Mesenchymal stem cell (in vitro differentiated cells and primary cell): ENCODE data around the gene MAPKAP1.

Source experiments
- DNase-seq: peaks from one replicate; pipeline ENCODE4 v3.0.0-alpha.2; 2013
- H2AFZ ChIP-seq: one replicate; pipeline ENCODE4 v1.6.1; 2013; ENCODE audit warnings: low read depth, mild to moderate bottlenecking, control low read depth, inconsistent platforms, low read length, moderate library complexity
- H2AK5ac ChIP-seq: 2 replicates; pipeline ENCODE4 v1.6.1; 2013; ENCODE audit warnings: low read length, moderate library complexity, mild to moderate bottlenecking, inconsistent platforms; ENCODE audit not compliant: severe bottlenecking
- H2BK120ac ChIP-seq: one replicate; pipeline ENCODE4 v1.6.1; 2013; ENCODE audit warnings: low read depth, mild to moderate bottlenecking, inconsistent platforms, low read length, moderate library complexity
- H2BK12ac ChIP-seq, 2 experiments: one replicate each; pipeline ENCODE4 v1.6.1; 2013; ENCODE audit warnings: inconsistent platforms in 2 of 2, low read length in 2 of 2, mild to moderate bottlenecking in 2 of 2, moderate library complexity in 2 of 2, control low read depth in 1 of 2
- H2BK15ac ChIP-seq: one replicate; pipeline ENCODE4 v1.6.1; 2013; ENCODE audit warnings: mild to moderate bottlenecking, low read depth, inconsistent platforms; ENCODE audit not compliant: poor library complexity, severe bottlenecking
- H2BK5ac ChIP-seq: 2 replicates; pipeline ENCODE4 v1.6.1; 2013; ENCODE audit warnings: low read depth, mild to moderate bottlenecking, low read length, control low read depth, inconsistent platforms; ENCODE audit not compliant: poor library complexity, severe bottlenecking
- H3K14ac ChIP-seq, 2 experiments: one replicate each; pipeline ENCODE4 v1.6.1; 2013; ENCODE audit warnings: inconsistent platforms in 2 of 2, low read length in 2 of 2, control low read depth in 1 of 2, mild to moderate bottlenecking in 1 of 2, moderate library complexity in 1 of 2
- H3K18ac ChIP-seq, 2 experiments: one replicate each; pipeline ENCODE4 v1.6.1; 2013; ENCODE audit warnings: inconsistent platforms in 2 of 2, low read length in 2 of 2, control low read depth in 1 of 2, low read depth in 1 of 2, mild to moderate bottlenecking in 1 of 2
- H3K23ac ChIP-seq, 2 experiments: one replicate each; pipeline ENCODE4 v1.6.1; 2013; ENCODE audit warnings: inconsistent platforms in 2 of 2, low read length in 2 of 2, mild to moderate bottlenecking in 2 of 2, moderate library complexity in 2 of 2, control low read depth in 1 of 2
- H3K27ac ChIP-seq: 2 replicates; pipeline ENCODE4 v1.5.1; 2013; ENCODE audit warnings: mild to moderate bottlenecking, moderate library complexity, low read length, control low read depth, inconsistent platforms; ENCODE audit not compliant: poor library complexity, severe bottlenecking
- H3K27me3 ChIP-seq, 2 experiments: 2 replicates each; pipeline versions ENCODE4 v1.6.1 to v1.7.0; 2013; ENCODE audit warnings: low read length in 2 of 2, mild to moderate bottlenecking in 2 of 2, moderate library complexity in 2 of 2, control low read depth in 1 of 2, inconsistent platforms in 1 of 2; ENCODE audit not compliant: control insufficient read depth in 1 of 2, insufficient read depth in 1 of 2
- H3K36me3 ChIP-seq, 2 experiments: 2 replicates each; pipeline versions ENCODE4 v1.6.1 to v1.7.0; 2013; ENCODE audit warnings: low read length in 2 of 2, control low read depth in 1 of 2, inconsistent platforms in 1 of 2, low read depth in 1 of 2, mild to moderate bottlenecking in 1 of 2; ENCODE audit not compliant: insufficient read depth in 2 of 2, control insufficient read depth in 1 of 2
- H3K4ac ChIP-seq, 2 experiments: one replicate each; pipeline ENCODE4 v1.6.1; 2013; ENCODE audit warnings: inconsistent platforms in 2 of 2, low read length in 2 of 2, mild to moderate bottlenecking in 2 of 2, moderate library complexity in 2 of 2, control low read depth in 1 of 2, low read depth in 1 of 2
- H3K4me1 ChIP-seq: 2 replicates; pipeline ENCODE4 v1.6.1; 2013; ENCODE audit warnings: low read depth, low read length, control low read depth; ENCODE audit not compliant: control insufficient read depth, insufficient read depth
- H3K4me2 ChIP-seq: 2 replicates; pipeline ENCODE4 v1.6.1; 2013; ENCODE audit warnings: low read length, mild to moderate bottlenecking, inconsistent platforms; ENCODE audit not compliant: poor library complexity, severe bottlenecking
- H3K4me3 ChIP-seq, 2 experiments: 2 replicates each; pipeline versions ENCODE4 v1.5.1 to v1.7.0; 2013; ENCODE audit warnings: low read length in 2 of 2, mild to moderate bottlenecking in 2 of 2, control low read depth in 1 of 2, low read depth in 1 of 2; ENCODE audit not compliant: insufficient read depth in 1 of 2
- H3K79me1 ChIP-seq: replicated peaks from 2 replicates; pipeline ENCODE4 v1.6.1; 2013; ENCODE audit warnings: mild to moderate bottlenecking, control low read depth, low read length, inconsistent platforms; ENCODE audit not compliant: poor library complexity, severe bottlenecking
- H3K9ac ChIP-seq: 2 replicates; pipeline ENCODE4 v1.7.0; 2013; ENCODE audit warnings: mild to moderate bottlenecking, low read length, moderate library complexity
- H3K9me3 ChIP-seq: 2 replicates; pipeline ENCODE4 v1.7.0; 2013; ENCODE audit warnings: mild to moderate bottlenecking, low read length; ENCODE audit not compliant: control insufficient read depth
- H4K8ac ChIP-seq: one replicate; pipeline ENCODE4 v1.6.1; 2013; ENCODE audit warnings: inconsistent platforms, mild to moderate bottlenecking, low read length, moderate library complexity
- H4K91ac ChIP-seq: one replicate; pipeline ENCODE4 v1.6.1; 2013; ENCODE audit warnings: mild to moderate bottlenecking, low read length, inconsistent platforms
- WGBS: methylation state at CpG from one replicate; pipeline ENCODE4 v1.1.7; 2013; ENCODE audit warnings: mixed read lengths; 5-methylcytosine and 5-hydroxymethylcytosine counted together

MAPKAP1 gene

GRCh38 chr9:125455876-125456275 lies 251.1 kb downstream of the MAPKAP1 start:
- Histone ChIP-seq H3K14ac (no peak overlapping the region), H3K23ac (no peak overlapping the region), H3K9me3 (peaks cover 23% of the 10 kb centered on the region), H3K79me1 (no peaks in the 10 kb centered on the region), H3K4me2 (no peak overlapping the region), H2AFZ (no peak overlapping the region), H2BK120ac (no peak overlapping the region), H3K9ac (no peak overlapping the region), H3K4me3 (no peak overlapping the region), H3K27ac (no peak overlapping the region), H3K27me3 (no peaks in the 10 kb centered on the region), H2BK12ac (no peak overlapping the region), H2AK5ac (no peak overlapping the region), H2BK15ac (no peak overlapping the region), H4K8ac (no peak overlapping the region), H3K36me3 (peaks cover 19 to 29% of the 10 kb centered on the region in 2 experiments), H3K18ac (no peak overlapping the region), H2BK5ac (no peak overlapping the region), H3K4me1 (no peaks in the 10 kb centered on the region), H4K91ac (no peak overlapping the region), H3K4ac (no peak overlapping the region)
- 100% methylated on average over 2 of the region's 4 CpGs for WGBS
- DNase-seq: no peak

- WGBS: no CpG with 5 or more reads among the region's 1 CpG
These were observed 251.9 kb downstream of the MAPKAP1 start for GRCh38 chr9:125455132-125455531.

GRCh38 chr9:125447202-125447802 lies 259.7 kb downstream of the MAPKAP1 start:
- no peak overlapping the region for H3K9ac ChIP-seq
- 77% methylated on average over 18 of the region's 18 CpGs for WGBS
- H3K18ac ChIP-seq: peak overlapping the region in 1 of 2 experiments; percentile 28
- peaks cover 8% of the 10 kb centered on the region for H3K4me1 ChIP-seq
- no peak overlapping the region for H2BK5ac ChIP-seq
- H3K23ac ChIP-seq: peak overlapping the region in 1 of 2 experiments; percentile 76
- H4K8ac ChIP-seq: no peak overlapping the region
- no peak overlapping the region for H3K27ac ChIP-seq
- no peak overlapping the region for H2AK5ac ChIP-seq
- H3K4me3 ChIP-seq: no peak overlapping the region
- no peak overlapping the region for H3K4ac ChIP-seq
- no peak overlapping the region for H3K4me2 ChIP-seq
- no peak overlapping the region for H2BK15ac ChIP-seq
- peaks cover 53 to 59% of the 10 kb centered on the region in 2 experiments for H3K36me3 ChIP-seq
- no peak overlapping the region for H2AFZ ChIP-seq
- DNase-seq: no peak
- H4K91ac ChIP-seq: no peak overlapping the region
- peaks cover 19% of the 10 kb centered on the region for H3K79me1 ChIP-seq
- H2BK120ac ChIP-seq: no peak overlapping the region
- no peaks in the 10 kb centered on the region for H3K27me3 ChIP-seq
- no peak overlapping the region for H2BK12ac ChIP-seq
- H3K14ac ChIP-seq: no peak overlapping the region
- H3K9me3 ChIP-seq: no peaks in the 10 kb centered on the region

More at GRCh38 chr9:125455132-125455531, 251.9 kb downstream of the MAPKAP1 start:
- no peak overlapping the region for H3K4ac ChIP-seq
- H3K27ac ChIP-seq: no peak overlapping the region
- H3K23ac ChIP-seq: no peak overlapping the region
- H3K4me1 ChIP-seq: no peaks in the 10 kb centered on the region
- no peak overlapping the region for H3K18ac ChIP-seq
- H3K14ac ChIP-seq: no peak overlapping the region
- H4K8ac ChIP-seq: no peak overlapping the region
- H3K4me3 ChIP-seq: no peak overlapping the region
- no peak overlapping the region for H2BK5ac ChIP-seq
- H4K91ac ChIP-seq: no peak overlapping the region
- H3K36me3 ChIP-seq: peaks cover 22 to 34% of the 10 kb centered on the region in 2 experiments
- H2BK120ac ChIP-seq: no peak overlapping the region
- no peaks in the 10 kb centered on the region for H3K79me1 ChIP-seq
- H3K27me3 ChIP-seq: no peaks in the 10 kb centered on the region
- H2BK12ac ChIP-seq: no peak overlapping the region
- peaks cover 23% of the 10 kb centered on the region for H3K9me3 ChIP-seq
- H2BK15ac ChIP-seq: no peak overlapping the region
- H2AFZ ChIP-seq: no peak overlapping the region
- no peak overlapping the region for H3K9ac ChIP-seq
- no peak for DNase-seq
- no peak overlapping the region for H2AK5ac ChIP-seq
- H3K4me2 ChIP-seq: no peak overlapping the region

- no peak overlapping the region for H2BK120ac ChIP-seq
- DNase-seq: no peak
- peaks cover 8% of the 10 kb centered on the region for H3K4me1 ChIP-seq
- H3K9me3 ChIP-seq: no peaks in the 10 kb centered on the region
- H2AFZ ChIP-seq: no peak overlapping the region
- H3K36me3 ChIP-seq: peaks cover 50 to 59% of the 10 kb centered on the region in 2 experiments
- no peak overlapping the region for H3K27ac ChIP-seq
- no peak overlapping the region for H3K9ac ChIP-seq
- H4K91ac ChIP-seq: no peak overlapping the region
- no peak overlapping the region for H2AK5ac ChIP-seq
- H3K23ac ChIP-seq: no peak overlapping the region
- H2BK15ac ChIP-seq: no peak overlapping the region
- no peak overlapping the region for H2BK5ac ChIP-seq
- H3K27me3 ChIP-seq: no peaks in the 10 kb centered on the region
- H2BK12ac ChIP-seq: no peak overlapping the region
- no peak overlapping the region for H3K14ac ChIP-seq
- no peak overlapping the region for H3K4ac ChIP-seq
- H3K79me1 ChIP-seq: peaks cover 19% of the 10 kb centered on the region
- H3K4me2 ChIP-seq: no peak overlapping the region
- no peak overlapping the region for H3K18ac ChIP-seq
- no peak overlapping the region for H3K4me3 ChIP-seq
- H4K8ac ChIP-seq: no peak overlapping the region
- WGBS: 67% methylated on average over 5 of the region's 6 CpGs
These were observed 260.4 kb downstream of the MAPKAP1 start for GRCh38 chr9:125446561-125447094.
